Measurements from ENCODE around the gene RND3. TPM values are rescaled to one million over a fixed set of nuclear protein-coding genes. Genes with fewer than 3 reads are reported as not detected.

The RND3 gene
- total RNA-seq, 6 donors from 2014 or later = 13.0 to 40.0 (median 26.7) TPM

GRCh38 chr2:150426724-150427123, 60.7 kb downstream of the RND3 start:
- no peak for ATAC-seq (ENCODE audit: low FRiP score in 2 of 2)
- 71 to 73% methylated on average over 4 of the region's 4 CpGs for WGBS, 2 donors
- TF ChIP-seq POLR2AphosphoS5 (IDR thresholded peaks at IDR 0.05) (no peak), POLR2A (IDR thresholded peaks at IDR 0.05) (no peak), CTCF (IDR thresholded peaks at IDR 0.05) (no peak), EP300 (IDR thresholded peaks at IDR 0.05) (no peak)

GRCh38 chr2:150426315-150426714, 61.2 kb downstream of the RND3 start:
- no peaks in the 10 kb centered on the region for H3K4me1 ChIP-seq

More at GRCh38 chr2:150426724-150427123, 60.7 kb downstream of the RND3 start:
- Histone ChIP-seq H3K4me1 (no peaks in the 10 kb centered on the region), H3K36me3 (no peaks in the 10 kb centered on the region), H3K27ac (no peak overlapping the region), H3K9me3 (no peaks in the 10 kb centered on the region), H3K4me3 (no peak overlapping the region), H3K27me3 (no peaks in the 10 kb centered on the region)
- no peak for DNase-seq

GRCh38 chr2:150425121-150425955, 62.1 kb downstream of the RND3 start:
- H3K4me1 ChIP-seq = no peaks in the 10 kb centered on the region
- DNase-seq = peak in 1 of 2 donors; percentile 15
- no peak overlapping the region for H3K4me3 ChIP-seq
- TF ChIP-seq POLR2A (IDR thresholded peaks at IDR 0.05) = no peak
- TF ChIP-seq POLR2AphosphoS5 (IDR thresholded peaks at IDR 0.05) = peak in 1 of 2 donors; percentile 21
- no peak for TF ChIP-seq CTCF (IDR thresholded peaks at IDR 0.05)
- no peak for TF ChIP-seq EP300 (IDR thresholded peaks at IDR 0.05)
- H3K9me3 ChIP-seq = no peaks in the 10 kb centered on the region
- H3K27me3 ChIP-seq = no peaks in the 10 kb centered on the region
- WGBS, 2 donors = 52 to 62% methylated on average over 22 of the region's 22 CpGs
- no peak for ATAC-seq (ENCODE audit: low FRiP score in 2 of 2)
- H3K36me3 ChIP-seq = no peaks in the 10 kb centered on the region
- no peak overlapping the region for H3K27ac ChIP-seq

More at GRCh38 chr2:150426315-150426714, 61.2 kb downstream of the RND3 start:
- Histone ChIP-seq H3K36me3 (no peaks in the 10 kb centered on the region), H3K27me3 (no peaks in the 10 kb centered on the region), H3K9me3 (no peaks in the 10 kb centered on the region), H3K4me3 (no peak overlapping the region), H3K27ac (no peak overlapping the region)
- 59 to 72% methylated on average over 2 of the region's 2 CpGs for WGBS, 2 donors
- no peak for DNase-seq
- ATAC-seq (ENCODE audit: low FRiP score in 2 of 2) = no peak
- TF ChIP-seq CTCF (IDR thresholded peaks at IDR 0.05) = no peak
- no peak for TF ChIP-seq POLR2AphosphoS5 (IDR thresholded peaks at IDR 0.05)
- no peak for TF ChIP-seq POLR2A (IDR thresholded peaks at IDR 0.05)
- no peak for TF ChIP-seq EP300 (IDR thresholded peaks at IDR 0.05)

GRCh38 chr2:150424406-150424805, 63.1 kb downstream of the RND3 start:
- H3K4me3 ChIP-seq = no peak overlapping the region
- TF ChIP-seq POLR2A (IDR thresholded peaks at IDR 0.05) = no peak
- no peak for TF ChIP-seq CTCF (IDR thresholded peaks at IDR 0.05)
- no peak for TF ChIP-seq POLR2AphosphoS5 (IDR thresholded peaks at IDR 0.05)
- no peak for TF ChIP-seq EP300 (IDR thresholded peaks at IDR 0.05)
- H3K9me3 ChIP-seq = no peaks in the 10 kb centered on the region
- DNase-seq (no peak), ATAC-seq (ENCODE audit: low FRiP score in 2 of 2) (no peak)
- H3K4me1 ChIP-seq = no peaks in the 10 kb centered on the region
- no peaks in the 10 kb centered on the region for H3K27me3 ChIP-seq
- 61 to 69% methylated on average over 6 of the region's 6 CpGs for WGBS, 2 donors
- H3K36me3 ChIP-seq = no peaks in the 10 kb centered on the region
- H3K27ac ChIP-seq = no peak overlapping the region

All from upper lobe of left lung (tissue), 6 donors.